Gastroesophageal sphincter (tissue), 3 donors: Measurements from ENCODE around the gene NUDT2.

Source experiments
- CTCF ChIP-seq, 4 experiments: fragments of 200-600 bp in 2 of 4; fragments of 450-650 bp in 2 of 4; sonication (generic) in 1 of 4; IDR thresholded peaks; one replicate each; pipeline ENCODE4 v1.5.1; 2017 to 2019; ENCODE audit warnings: antibody characterized with exemption in 4 of 4, mild to moderate bottlenecking in 2 of 4, moderate library complexity in 2 of 4
- POLR2A ChIP-seq, 2 donors: fragments of 450-650 bp; IDR thresholded peaks; one replicate each; pipeline ENCODE4 v1.6.1; 2017; ENCODE audit warnings: antibody characterized with exemption in 2 of 2, mild to moderate bottlenecking in 2 of 2, moderate library complexity in 1 of 2
- POLR2AphosphoS5 ChIP-seq: sonication (generic); formaldehyde crosslinking; IDR thresholded peaks from one replicate; pipeline ENCODE4 v1.6.1; 2017; ENCODE audit warnings: antibody characterized with exemption

DNA sequence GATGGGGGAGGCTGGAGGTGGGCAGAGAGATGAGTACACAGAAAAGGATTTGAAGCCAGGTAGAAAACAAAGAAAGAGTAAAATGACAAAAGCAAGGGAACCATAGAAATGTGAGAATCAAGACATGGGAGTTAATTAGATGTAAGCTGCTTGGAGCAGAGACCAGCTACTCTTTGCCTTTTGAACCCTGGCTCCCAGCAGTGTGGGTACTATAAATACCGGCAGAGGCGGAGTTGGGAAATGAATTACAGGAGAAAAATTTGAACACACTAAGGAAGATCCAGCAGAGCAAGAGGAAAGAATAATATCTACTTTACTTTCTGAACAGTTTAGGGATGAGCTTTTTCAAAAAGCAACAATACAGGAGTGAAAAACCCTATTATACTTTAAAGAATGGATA, 36.8 kb upstream of the NUDT2 start:
- TF ChIP-seq CTCF (IDR thresholded peaks at IDR 0.05) (no peak), POLR2A (IDR thresholded peaks at IDR 0.05) (no peak), POLR2AphosphoS5 (no peak)
